Stimulated activated CD8-positive, alpha-beta memory T cell treated with anti-CD3 and anti-CD28 coated beads, Interleukin-12 subunit alpha, Interleukin-12 subunit beta, amount 100 ng/mL, for 1 hour (primary cell): ENCODE results near the gene ARID4B.
"Not testable (repeated sequence)": the region's sequence is repeated elsewhere in the genome, so short reads cannot be mapped to it uniquely, and the experiment has no call there.

Experiments used
- DNase-seq: peaks from one replicate; pipeline ENCODE4 v3.0.0-alpha.2; 2020; ENCODE audit warnings: low read depth

Gene ARID4B

DNA sequence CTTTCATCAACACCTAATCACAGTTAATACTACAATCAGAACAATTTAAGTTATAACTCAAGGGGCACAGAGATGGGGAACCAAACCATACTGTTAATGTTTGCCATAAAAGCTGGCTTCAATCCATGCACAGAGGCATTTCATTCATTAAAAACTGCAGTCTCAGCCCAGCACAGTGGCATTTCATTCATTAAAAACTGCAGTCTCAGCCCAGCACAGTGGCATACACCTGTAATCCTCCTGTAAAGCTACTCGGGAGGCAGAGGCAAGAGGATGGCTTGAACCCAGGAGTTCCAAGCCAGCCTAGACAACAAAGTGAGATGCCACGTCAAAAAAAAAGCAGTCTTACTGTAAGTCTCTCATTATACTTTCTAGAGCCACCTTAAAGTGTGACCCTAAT lies 29.2 kb downstream of the ARID4B start:
- no peak for DNase-seq

- DNase-seq = no peak
Measured at GRCh38 chr1:235297579-235297978, 30.4 kb downstream of the ARID4B start.

DNA sequence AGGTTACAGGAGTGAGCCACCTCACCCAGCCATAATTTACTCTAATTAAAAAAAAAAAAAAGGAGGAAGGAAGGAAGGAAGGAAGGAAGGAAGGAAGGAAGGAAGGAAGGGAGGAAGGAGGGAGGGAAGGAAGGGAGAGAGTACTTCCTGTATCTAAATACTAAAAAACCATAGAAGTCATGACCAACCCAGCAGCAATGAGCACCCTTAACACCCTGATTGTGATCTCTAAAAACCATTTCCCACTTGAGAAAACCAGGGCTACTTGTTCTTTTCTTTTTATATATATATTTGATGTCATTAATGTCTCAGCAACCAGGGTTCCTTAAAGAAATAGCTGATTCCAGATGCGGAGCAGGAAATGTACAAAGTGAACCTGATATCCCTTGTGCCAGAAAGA lies 31.2 kb downstream of the ARID4B start:
- DNase-seq = no peak

- no peak for DNase-seq
Measured at GRCh38 chr1:235295902-235296350, 32.1 kb downstream of the ARID4B start.

DNA sequence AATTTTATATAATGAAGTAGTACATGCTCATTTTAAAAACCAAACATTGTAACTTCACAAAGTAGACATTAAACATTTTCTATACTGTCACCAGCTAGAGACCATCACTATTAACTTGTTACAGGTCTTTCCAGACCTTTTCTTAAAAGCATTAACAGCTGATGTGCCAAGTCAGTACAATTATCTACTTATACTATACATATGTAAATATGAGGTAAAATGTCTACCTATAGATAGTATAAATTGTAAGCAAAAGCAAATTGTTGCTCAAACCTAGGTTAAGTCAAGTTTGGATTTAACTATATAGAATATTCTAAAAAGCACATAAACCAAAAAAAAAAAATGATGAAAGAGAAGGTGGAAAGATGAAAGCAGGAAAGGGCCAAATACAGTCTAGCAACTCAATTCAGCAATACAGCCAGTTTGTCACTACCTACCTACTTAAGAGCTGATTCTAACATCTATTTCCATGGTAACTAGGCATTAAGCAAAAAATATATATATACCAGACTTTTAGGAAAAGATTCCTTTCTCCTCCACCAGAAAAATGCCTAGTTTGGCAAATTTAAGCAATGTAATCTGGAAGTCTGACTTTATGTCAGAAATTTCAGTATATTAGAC lies 34.5 kb downstream of the ARID4B start:
- DNase-seq = no peak

- DNase-seq = no peak
Measured at GRCh38 chr1:235292790-235293189, 35.2 kb downstream of the ARID4B start.

DNA sequence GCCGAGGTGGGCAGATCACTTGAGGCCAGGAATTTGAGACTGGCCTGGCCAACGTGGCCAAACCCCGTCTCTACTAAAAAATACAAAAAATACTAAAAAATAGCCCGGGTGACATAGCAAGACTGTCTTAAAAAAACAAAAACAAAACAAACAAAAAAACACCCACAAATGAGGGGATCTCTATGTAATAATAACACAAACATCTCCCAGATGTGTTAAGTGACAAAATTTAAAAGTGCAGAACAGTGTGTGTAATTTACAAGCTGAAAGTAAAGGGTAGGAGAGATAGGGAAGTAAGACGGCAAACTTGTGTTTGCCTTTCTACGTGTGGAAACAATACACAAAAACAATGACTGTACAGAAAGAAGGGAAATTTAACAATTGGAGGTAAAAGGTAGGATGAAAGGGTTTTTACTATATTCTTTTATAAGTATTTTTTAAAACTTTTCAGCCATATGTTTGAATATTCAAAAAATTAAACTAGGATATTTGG lies 36.3 kb downstream of the ARID4B start:
- no peak for DNase-seq

- no peak for DNase-seq
Measured at GRCh38 chr1:235290740-235291502, 37.1 kb downstream of the ARID4B start.

DNA sequence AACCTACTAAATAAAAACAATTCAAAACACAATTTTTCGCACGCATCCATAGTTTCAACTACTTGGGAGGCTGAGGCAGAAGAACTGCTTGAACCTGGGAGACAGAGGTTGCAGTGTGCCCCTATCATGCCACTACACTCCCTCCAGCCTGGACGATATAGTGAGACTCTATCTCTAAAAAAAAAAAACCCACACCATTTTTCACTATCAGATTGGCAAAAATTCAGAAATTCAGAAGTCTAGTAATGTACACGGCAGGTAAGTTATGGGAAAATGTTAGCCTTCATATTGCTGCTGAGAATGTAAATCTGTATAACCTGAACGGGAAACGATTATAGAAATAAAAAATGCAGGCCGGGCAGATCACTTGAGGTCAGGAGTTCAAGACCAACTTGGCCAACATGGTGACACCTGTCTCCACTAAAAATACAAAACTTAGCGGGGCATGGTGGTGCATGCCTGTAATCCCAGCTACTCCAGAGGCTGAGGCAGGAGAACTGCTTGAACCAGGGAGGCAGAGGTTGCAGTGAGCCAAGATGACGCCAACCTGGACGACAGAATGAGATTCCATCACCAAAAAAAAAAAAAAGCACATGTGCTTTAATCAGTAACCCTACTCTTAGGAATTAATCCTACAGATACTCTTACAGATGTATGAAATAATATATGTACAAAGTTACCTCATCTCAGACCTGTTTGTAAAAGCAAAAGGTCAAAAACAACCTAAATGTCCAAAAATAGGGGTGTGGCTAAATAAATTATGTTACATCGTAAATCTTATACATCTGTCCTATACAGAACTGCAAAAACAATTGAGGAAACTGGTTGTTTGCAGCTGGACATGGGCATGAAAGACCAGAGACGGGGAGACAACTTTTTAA lies 37.9 kb downstream of the ARID4B start:
- no peak for DNase-seq

DNA sequence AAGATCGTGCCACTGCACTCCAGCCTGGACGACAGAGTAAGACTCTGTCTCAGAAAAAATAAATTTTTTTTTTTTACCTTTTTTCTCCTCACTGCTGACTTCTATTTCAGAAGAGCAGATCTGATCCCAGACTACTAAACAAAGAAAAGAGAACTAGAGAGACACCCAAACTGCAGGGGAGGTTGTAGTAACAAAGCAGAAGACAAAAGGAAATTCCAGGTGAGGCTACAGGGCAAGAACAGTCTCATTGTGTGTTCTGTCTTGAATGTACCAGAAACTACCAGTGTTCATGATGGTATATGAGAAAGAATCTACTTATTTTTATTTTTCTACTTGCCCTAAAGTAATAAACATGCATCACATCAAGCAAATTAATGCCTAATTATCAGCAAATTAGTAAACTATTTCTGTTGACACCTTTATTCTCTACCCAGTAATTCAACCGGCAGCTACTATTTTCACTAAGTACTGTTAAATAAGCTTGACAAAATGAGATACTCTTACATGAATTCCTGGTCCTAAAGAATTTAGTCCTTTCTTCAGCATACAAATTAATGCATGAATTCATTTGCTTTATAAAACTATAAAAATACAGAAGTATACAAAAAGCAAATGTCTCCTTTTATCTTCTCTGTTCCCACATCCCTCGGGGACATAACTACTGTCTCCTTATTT lies 40.6 kb downstream of the ARID4B start:
- no peak for DNase-seq

DNA sequence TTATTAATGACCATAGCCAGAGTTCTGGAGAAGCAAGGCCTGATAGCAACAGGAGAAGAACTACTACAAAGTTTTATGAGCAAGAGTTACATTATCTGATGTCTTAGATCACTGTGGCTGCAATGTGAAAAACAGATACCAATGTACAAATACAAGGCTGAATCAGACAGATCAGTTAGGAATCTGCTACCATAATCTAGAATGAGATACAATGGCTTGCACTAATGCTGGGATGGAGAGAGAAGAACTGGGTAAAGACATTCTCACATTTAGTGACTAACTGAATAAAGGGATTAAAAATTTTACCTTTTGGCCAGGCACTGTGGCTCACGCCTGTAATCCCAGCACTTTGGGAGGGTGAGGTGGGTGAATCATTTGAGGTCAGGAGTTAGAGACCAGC lies 41.3 kb downstream of the ARID4B start:
- no peak for DNase-seq

GRCh38 chr1:235284231-235284769 lies 43.7 kb downstream of the ARID4B start:
- DNase-seq = no peak

- DNase-seq = not testable (repeated sequence)
Measured at GRCh38 chr1:235283636-235284035, 44.3 kb downstream of the ARID4B start.

DNA sequence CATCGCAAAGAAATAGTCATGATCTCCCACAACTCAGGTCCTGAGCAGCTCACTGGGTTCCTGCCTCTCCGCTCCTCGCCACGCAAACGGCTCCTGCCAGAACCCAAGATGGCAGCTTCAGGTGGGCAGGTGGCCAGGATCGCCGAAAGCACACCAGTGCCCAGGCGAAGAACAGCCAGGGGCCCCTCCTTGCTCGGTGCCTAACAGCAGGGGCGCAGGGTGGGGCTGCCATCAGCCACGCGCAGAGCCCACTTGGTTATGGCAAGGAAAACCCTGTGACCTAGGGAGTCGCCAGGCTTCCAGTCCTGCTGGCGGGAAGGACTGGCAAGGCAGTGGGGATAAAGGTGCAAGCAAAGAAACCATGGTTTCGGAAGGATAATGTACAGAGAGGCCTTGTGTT lies 47.5 kb downstream of the ARID4B start:
- no peak for DNase-seq

DNA sequence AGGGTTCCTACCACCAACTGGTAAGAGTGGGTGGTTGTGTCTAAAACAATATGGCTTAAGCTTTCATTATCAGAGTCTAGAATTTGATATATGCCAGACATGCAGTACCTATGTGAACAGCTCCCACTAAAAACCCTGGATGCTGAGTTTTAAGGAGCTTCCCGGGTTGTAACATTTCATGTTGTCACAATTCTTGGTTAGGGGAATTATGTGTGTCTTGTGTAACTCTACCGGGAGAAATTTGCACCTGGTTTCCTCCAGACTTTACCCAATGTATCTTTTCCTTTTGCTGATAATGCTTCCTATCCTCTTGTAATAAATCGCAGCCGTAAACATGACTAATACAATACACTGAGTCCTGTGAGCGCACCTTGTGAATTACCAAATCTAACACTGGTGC lies 48.3 kb downstream of the ARID4B start:
- DNase-seq = no peak

DNA sequence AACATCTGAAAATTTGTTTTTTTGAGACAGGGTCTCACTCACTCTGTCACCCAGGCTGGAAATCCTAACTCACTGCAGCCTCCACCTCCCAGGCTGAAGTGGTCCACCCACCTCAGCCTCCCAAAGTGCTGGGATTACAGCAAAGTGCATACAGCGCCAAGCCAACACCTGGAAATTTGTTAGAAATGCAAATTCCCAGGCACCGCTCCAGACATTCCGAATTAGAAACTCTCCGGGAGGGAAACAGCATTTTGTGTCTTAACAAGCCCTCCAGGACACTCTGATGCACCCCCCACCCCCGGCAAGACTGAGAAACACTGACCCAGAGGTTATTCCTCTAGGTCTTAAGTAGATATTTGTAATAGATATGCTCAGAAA lies 49.1 kb downstream of the ARID4B start:
- DNase-seq = no peak

DNA sequence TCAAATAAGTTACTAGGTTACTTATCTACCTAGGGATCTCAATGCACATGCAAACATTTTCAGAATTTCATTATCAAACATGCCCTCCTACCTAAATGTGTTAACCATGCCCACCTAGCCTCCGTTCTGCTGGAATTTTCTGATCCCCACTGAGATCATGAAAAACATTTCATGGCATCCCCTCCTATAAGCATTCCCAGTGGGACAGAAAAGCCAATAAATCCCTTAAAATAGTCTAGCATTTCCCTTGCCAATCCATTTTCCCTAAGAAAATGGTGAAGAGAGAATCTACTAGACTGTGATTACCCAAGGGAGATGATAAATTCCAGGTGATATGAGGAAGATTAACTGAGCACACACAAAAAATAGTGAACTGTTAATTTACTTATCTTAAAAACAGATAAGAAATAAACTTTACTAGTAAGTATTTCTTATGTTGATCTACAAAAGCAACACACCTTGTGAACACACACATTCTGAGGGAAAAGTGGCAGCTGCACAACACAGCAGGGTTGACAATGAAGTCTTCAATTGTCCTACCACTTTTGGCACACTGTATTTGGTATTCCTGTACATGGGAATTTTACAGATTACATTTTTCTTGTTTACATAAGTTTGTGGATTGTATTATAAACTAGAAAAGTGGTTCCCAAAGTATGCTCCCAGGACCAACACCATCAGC lies 49.6 kb downstream of the ARID4B start:
- DNase-seq = no peak

GRCh38 chr1:235277709-235278108 lies 50.3 kb downstream of the ARID4B start:
- DNase-seq = no peak

- DNase-seq = no peak
Measured at GRCh38 chr1:235275836-235276235, 52.1 kb downstream of the ARID4B start.

GRCh38 chr1:235275223-235275622 lies 52.8 kb downstream of the ARID4B start:
- DNase-seq = no peak

DNA sequence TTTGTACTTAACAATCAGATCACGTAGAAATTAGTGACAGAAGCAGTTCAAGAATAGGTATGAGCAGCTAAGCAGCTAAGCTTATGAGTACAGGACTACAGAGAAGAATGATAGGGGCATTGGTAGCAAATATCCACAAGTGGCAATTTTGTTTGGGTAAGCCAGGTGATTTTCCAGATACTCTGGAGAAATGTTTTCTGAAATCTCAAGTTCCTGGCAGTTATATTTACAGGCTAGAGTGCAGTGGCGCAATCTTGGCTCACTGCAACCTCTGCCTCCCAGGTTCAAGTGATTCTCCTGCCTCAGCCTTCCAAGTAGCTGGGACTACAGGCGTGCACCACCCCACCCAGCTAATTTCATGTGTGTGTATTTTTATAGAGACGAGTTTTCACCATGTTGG lies 55.1 kb downstream of the ARID4B start:
- DNase-seq = no peak
